ENCODE data around the gene ZEB2. TPM values are rescaled to one million over a fixed set of nuclear protein-coding genes. Genes with fewer than 3 reads are reported as not detected.

ZEB2 gene
- total RNA-seq, 4 donors from 2014 or later: 35.9 to 177 (median 120) TPM

GRCh38 chr2:144401036-144401435 lies 118.9 kb downstream of the ZEB2 start:
- no peak overlapping the region for H3K4me3 ChIP-seq
- no peak overlapping the region for H3K27ac ChIP-seq
- intact Hi-C loops (cut with DNase I; ENCODE audit: low total_unique reads): no loop called here
- H3K4me1 ChIP-seq: no peaks in the 10 kb centered on the region
- no peaks in the 10 kb centered on the region for H3K9me3 ChIP-seq
- DNase-seq: no peak
- no peaks in the 10 kb centered on the region for H3K36me3 ChIP-seq
- TF ChIP-seq, protein P1, sequence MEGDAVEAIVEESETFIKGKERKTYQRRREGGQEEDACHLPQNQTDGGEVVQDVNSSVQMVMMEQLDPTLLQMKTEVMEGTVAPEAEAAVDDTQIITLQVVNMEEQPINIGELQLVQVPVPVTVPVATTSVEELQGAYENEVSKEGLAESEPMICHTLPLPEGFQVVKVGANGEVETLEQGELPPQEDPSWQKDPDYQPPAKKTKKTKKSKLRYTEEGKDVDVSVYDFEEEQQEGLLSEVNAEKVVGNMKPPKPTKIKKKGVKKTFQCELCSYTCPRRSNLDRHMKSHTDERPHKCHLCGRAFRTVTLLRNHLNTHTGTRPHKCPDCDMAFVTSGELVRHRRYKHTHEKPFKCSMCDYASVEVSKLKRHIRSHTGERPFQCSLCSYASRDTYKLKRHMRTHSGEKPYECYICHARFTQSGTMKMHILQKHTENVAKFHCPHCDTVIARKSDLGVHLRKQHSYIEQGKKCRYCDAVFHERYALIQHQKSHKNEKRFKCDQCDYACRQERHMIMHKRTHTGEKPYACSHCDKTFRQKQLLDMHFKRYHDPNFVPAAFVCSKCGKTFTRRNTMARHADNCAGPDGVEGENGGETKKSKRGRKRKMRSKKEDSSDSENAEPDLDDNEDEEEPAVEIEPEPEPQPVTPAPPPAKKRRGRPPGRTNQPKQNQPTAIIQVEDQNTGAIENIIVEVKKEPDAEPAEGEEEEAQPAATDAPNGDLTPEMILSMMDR (IDR thresholded peaks at IDR 0.05): no peak
- no peak for TF ChIP-seq POLR2A (IDR thresholded peaks at IDR 0.05)
- no peaks in the 10 kb centered on the region for H3K27me3 ChIP-seq

DNA sequence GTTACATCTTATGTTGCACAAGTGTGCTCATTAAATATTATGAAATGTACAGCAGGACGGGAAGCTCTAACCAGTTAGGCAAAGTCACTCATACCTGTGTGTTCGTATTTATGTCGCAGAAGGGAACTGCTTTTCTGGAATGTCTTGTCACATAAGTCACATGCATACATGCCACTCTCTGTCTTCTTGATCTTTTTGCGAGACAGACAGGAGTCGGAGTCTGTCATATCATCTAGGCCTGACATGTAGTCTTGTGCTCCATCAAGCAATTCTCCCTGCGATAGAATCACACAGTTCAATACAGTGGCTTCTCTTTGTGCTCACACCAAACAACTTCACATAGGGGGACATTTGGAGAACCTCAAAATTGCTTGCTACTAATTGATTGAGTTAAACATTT lies 123.6 kb downstream of the ZEB2 start:
- DNase-seq: no peak
- no peak for TF ChIP-seq POLR2A (IDR thresholded peaks at IDR 0.05)
- TF ChIP-seq, protein P1 (IDR thresholded peaks at IDR 0.05): no peak
- H3K4me1 ChIP-seq: no peaks in the 10 kb centered on the region
- H3K36me3 ChIP-seq: no peaks in the 10 kb centered on the region
- H3K4me3 ChIP-seq: no peak overlapping the region
- H3K27ac ChIP-seq: no peak overlapping the region
- no peaks in the 10 kb centered on the region for H3K9me3 ChIP-seq
- intact Hi-C loops (cut with DNase I; ENCODE audit: low total_unique reads): no loop called here
- H3K27me3 ChIP-seq: no peaks in the 10 kb centered on the region

DNA sequence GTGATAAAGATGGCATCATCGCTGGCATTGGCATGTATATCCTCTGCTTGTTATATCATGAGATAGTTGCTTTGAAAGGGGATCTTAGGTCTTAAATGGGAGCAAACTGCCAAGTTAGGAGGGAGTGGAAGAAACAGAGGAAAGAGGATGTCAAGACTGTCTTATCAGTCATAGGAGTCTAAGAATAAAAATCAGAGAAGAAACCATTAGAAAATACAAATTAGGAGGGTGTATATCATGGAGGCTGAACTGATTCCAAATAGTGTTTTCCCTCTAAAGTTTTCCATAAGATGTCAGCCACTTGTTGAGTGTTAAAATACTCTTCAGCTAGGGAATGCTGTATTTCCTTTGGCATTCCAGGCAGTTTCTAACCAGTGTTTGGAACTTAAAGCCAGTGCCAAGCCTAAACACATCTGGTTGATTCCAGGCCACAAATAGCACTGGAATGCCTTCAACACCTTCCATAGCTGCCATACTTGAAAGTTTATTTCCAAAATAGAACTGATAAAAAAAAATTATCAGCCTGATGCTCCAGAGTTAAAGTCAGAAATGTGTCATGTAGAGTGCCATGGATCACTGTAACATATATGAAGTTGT lies 129.4 kb downstream of the ZEB2 start:
- Histone ChIP-seq H3K9me3 (no peaks in the 10 kb centered on the region), H3K27me3 (no peaks in the 10 kb centered on the region), H3K4me1 (no peaks in the 10 kb centered on the region), H3K36me3 (no peaks in the 10 kb centered on the region), H3K27ac (no peak overlapping the region), H3K4me3 (no peak overlapping the region)
- intact Hi-C loops (cut with DNase I; ENCODE audit: low total_unique reads): no loop called here
- TF ChIP-seq POLR2A (IDR thresholded peaks at IDR 0.05): no peak
- TF ChIP-seq, protein P1 (IDR thresholded peaks at IDR 0.05): no peak
- no peak for DNase-seq

DNA sequence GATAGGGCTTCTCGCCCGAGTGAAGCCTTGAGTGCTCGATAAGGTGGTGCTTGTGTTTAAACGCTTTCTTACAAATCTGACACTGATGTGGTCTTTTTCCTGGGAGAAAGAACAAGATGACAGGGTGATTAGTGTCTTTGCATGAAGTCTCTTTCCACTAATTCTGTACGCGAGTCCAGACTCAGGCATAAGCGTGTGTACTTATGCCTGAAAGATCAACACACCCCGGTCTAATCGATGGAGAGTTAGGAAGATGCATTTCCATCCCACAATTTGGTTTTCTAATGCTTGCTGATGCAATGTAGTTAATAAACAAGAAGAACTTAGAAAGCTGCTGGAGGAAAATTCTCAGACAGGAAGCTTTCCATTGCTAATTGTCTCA lies 130.0 kb downstream of the ZEB2 start:
- Histone ChIP-seq H3K9me3 (no peaks in the 10 kb centered on the region), H3K27ac (no peak overlapping the region), H3K36me3 (no peaks in the 10 kb centered on the region), H3K4me3 (no peak overlapping the region), H3K27me3 (no peaks in the 10 kb centered on the region), H3K4me1 (no peaks in the 10 kb centered on the region)
- no peak for TF ChIP-seq POLR2A (IDR thresholded peaks at IDR 0.05)
- TF ChIP-seq, protein P1 (IDR thresholded peaks at IDR 0.05): no peak
- DNase-seq: no peak
- intact Hi-C loops (cut with DNase I; ENCODE audit: low total_unique reads): no loop called here

DNA sequence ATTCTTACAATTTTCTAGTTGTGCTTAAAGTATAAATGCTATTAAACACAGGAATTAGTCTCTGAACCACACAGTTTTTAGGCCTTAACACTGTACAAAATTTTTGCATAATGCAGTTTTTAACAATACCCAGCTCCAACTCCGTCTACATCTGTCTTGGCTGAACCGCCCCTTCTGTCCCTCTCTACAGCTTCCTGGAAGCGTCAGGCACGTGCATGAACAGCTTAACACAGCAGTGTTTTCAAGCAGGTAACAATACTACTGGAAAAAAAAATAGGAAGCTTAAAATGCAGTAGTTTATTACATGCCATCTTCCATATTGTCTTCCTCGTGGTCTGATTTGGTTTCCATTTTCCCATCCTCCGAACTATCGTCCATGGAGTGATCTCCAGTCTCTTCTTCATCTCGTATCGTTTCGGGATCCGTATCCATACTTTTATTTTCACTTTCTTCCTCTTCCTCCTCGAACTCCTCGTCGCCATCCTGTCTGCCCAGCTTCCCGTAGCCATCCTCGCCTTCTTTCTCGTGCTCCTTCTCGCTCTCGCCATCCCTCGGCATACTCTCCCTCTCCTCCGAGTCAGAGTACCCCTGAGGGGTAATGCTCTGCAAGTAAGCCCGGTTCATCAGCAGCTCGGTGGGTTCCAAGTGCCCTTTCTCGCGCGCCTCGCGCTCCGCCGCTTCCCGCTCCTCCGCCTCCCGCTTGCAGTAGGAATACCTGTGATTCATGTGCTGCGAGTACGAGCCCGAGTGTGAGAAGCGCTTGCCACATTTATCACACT lies 130.6 kb downstream of the ZEB2 start:
- Histone ChIP-seq H3K27ac (no peak overlapping the region), H3K36me3 (no peaks in the 10 kb centered on the region), H3K4me3 (no peak overlapping the region), H3K9me3 (no peaks in the 10 kb centered on the region), H3K27me3 (no peaks in the 10 kb centered on the region), H3K4me1 (no peaks in the 10 kb centered on the region)
- intact Hi-C loops (cut with DNase I; ENCODE audit: low total_unique reads): no loop called here
- DNase-seq: no peak
- no peak for TF ChIP-seq POLR2A (IDR thresholded peaks at IDR 0.05)
- TF ChIP-seq, protein P1 (IDR thresholded peaks at IDR 0.05): no peak

Data from uterus (tissue), 4 donors.